T-helper 2 cell (primary cell): ENCODE data around the gene FSHB.
"Not testable (repeated sequence)": the region's sequence is repeated elsewhere in the genome, so short reads cannot be mapped to it uniquely, and the experiment has no call there.

Experiments used
- DNase-seq, 5 experiments: peaks; one replicate each; pipeline versions ENCODE4 v3.0.0 to v3.0.0-alpha.2; 2012 to 2022

The FSHB gene

DNA sequence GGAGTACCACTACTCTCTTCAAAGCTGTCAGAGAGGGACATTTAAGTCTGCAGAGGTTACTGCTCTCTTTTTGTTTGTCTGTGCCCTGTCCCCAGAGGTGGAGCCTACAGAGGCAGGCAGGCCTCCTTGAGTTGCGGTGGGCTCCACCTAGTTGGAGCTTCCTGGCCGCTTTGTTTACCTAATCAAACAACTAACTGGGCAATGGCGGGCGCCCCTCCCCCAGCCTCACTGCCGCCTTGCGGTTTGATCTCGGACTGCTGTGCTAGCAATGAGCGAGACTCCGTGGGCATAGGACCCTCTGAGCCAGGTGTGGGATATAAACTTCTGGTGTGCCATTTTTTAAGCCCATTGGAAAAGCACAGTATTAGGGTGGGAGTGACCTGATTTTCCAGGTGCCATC lies 37.8 kb downstream of the FSHB start:
- DNase-seq: not testable (repeated sequence)

DNA sequence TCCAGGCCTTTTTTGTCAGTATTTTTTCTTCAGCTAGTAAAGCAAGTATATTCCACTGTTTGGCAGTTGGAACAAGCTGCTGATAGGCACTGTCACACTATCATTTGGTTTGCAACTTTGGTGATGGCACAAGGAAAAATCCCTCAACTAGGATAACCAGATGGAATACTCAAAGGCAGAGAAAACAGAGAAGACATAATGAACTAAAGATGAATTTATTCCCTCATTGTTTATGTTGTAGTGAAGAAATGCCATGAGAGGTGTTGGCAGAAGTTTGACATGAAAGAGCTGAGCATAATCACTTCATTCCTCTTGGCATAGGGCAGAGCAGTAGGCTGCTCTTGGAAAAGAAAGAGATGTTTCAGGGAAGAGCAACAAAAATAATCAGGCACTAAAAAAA lies 39.9 kb downstream of the FSHB start:
- no peak for DNase-seq

DNA sequence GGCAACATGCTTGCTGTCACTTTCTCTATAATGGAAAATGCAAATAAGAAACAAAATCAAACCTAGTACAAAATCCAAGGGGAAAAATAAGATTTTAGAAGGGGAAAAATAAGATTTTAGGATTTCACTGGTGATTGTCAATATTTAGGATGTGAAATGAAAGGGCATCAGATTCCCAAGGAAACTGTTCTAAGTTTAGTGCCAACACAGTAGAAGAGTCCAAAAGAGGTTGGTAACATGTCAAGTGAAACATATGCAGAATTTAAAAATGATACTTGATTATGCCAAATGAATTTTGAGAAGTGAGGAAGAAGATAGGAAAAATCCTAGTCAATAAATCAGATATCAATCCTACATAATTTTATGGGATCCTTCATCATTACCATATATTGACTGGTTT lies 46.4 kb downstream of the FSHB start:
- no peak for DNase-seq

DNA sequence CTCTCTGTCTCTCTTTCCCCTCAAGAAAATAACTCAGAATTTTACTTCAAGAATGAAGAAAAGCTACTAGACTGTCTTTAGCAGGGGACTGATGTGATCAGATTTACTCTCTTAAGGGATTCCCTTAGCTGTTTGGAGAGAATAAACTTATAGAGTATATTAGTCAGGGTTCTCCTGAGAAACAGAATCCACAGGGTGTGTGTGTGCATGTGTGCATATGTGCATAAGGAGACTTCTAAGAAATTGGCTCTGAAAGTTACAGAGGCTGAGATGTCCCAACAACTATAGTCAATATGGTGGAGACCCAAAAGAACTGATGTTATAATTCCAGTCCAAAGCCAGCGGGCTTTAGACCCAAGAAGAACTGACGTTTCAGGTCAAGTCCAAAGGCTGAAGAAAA lies 49.0 kb downstream of the FSHB start:
- no peak for DNase-seq

DNA sequence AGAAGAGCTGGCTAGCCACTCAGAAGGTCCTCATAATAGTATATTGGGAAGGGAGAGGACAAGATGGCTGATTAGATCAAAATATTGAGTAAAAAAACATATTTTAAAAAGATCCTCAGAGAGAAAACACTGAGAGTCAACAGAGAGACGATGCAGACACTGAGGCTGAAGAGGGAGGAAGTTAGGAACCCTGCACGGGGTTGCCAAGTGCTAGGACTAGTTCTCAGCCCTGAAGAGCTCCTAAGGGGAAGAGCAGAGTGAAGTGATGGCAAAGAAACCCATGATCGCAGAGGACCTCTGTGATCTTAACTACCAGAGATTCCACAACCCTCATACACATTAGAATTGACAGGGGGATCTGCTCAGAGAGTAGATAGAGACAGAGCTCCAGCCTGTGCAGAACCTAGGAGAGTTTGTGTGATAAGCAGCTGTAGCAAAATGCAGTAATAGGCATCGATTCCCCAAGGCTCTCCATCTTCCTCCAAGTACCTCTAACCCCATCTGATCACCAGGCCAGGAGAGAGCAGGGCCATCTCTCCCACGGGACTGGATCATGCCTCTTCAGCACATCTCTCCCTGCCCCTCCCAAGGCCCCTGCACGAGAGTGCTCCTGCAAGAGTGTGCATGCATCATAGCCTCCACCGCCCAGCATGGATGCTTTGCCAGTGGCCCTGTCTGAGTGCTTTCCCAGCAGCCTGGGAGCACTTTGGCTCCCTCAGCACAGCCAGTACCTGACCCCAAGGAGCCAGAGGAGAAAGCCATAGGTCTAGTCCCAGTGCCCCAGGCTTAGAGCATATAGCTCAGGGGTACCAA lies 50.9 kb downstream of the FSHB start:
- DNase-seq: no peak

DNA sequence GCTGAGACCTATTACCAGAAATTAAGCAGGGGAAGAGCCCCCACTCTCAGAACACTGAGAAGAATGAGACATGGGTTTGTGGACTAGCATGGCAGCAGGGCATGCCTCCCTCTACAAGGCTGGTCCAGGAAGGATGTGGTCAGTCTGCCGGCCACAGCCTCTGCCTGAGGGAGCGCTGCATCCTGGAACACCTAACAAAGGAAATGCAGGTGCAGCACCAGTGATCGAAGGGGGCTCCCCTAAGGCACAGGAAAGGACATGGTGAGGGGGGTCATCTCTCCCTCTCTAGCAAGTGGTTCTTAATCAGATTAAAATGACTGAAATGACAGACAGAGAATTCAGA lies 51.4 kb downstream of the FSHB start:
- peak in 2 of 5 experiments; percentile 50 to 52 for DNase-seq
